ENCODE measurements around the gene THSD4.

DNA sequence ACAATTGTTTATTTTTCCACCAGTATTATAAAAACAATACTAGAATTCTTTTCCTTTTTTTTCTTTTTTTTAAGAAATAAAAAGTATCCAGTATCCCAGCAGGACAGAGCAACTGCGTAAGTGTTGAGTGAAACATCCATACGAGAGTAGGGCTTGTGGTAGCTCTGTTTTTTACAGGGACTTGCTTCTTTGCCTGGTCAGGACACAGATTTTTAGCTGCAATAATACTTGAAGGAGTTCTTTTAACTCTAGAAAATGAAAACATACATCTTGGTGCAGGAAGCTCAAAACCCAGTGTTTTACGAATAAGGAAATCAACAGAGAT lies 397.4 kb downstream of the THSD4 start:
- TF ChIP-seq, protein P1, sequence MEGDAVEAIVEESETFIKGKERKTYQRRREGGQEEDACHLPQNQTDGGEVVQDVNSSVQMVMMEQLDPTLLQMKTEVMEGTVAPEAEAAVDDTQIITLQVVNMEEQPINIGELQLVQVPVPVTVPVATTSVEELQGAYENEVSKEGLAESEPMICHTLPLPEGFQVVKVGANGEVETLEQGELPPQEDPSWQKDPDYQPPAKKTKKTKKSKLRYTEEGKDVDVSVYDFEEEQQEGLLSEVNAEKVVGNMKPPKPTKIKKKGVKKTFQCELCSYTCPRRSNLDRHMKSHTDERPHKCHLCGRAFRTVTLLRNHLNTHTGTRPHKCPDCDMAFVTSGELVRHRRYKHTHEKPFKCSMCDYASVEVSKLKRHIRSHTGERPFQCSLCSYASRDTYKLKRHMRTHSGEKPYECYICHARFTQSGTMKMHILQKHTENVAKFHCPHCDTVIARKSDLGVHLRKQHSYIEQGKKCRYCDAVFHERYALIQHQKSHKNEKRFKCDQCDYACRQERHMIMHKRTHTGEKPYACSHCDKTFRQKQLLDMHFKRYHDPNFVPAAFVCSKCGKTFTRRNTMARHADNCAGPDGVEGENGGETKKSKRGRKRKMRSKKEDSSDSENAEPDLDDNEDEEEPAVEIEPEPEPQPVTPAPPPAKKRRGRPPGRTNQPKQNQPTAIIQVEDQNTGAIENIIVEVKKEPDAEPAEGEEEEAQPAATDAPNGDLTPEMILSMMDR (IDR thresholded peaks at IDR 0.05; ENCODE audit: insufficient read depth, low read depth, low read length) = no peak
- TF ChIP-seq EZH2 (IDR thresholded peaks at IDR 0.05; ENCODE audit: insufficient read depth, low read length) = no peak
